Measurements from ENCODE around the gene TNFRSF19. TPM values are rescaled to one million over a fixed set of nuclear protein-coding genes. Genes with fewer than 3 reads are reported as not detected.

Gene TNFRSF19
- total and polyA plus RNA-seq, 2 of the 8 experiments (the other 6 are each of a cell fraction or from before 2014, with no cell fraction given): 0.50 to 0.95 TPM

GRCh38 chr13:23598369-23598768 is 28.2 kb downstream of the TNFRSF19 start:
- Histone ChIP-seq H2BK20ac (ENCODE audit: low read length) (0 out of 2 replicates have a peak overlapping the region, but pooled peaks have one; percentile 34), H3K4ac (replicated peaks; ENCODE audit: insufficient read length, low read depth, low read length) (no peak overlapping the region), H3K4me3 (ENCODE audit: extremely low read depth in 1 of 4, insufficient read depth in 2 of 4, low read depth in 3 of 4, low read length in 4 of 4) (no peak overlapping the region), H2BK120ac (replicated peaks; ENCODE audit: low read depth, low read length) (no peak overlapping the region), H3K4me2 (ENCODE audit: insufficient read depth in 1 of 2, low read depth in 2 of 2, low read length in 2 of 2) (no peak overlapping the region), H3K4me1 (replicated peaks in 1 of 4; ENCODE audit: control insufficient read depth in 3 of 4, insufficient read depth in 4 of 4, low read length in 3 of 4) (peaks cover 0 to 5% (median 1%) of the 10 kb centered on the region in 4 experiments; a peak in 2 of 7 replicates), H3K9ac (replicated peaks in 1 of 4; ENCODE audit: extremely low read depth in 1 of 4, low read depth in 3 of 4, low read length in 3 of 4) (no peak overlapping the region), H3K23ac (ENCODE audit: insufficient read length) (no peak overlapping the region), H3K56ac (replicated peaks; ENCODE audit: insufficient read length, low read depth, low read length) (no peak overlapping the region), H3K14ac (ENCODE audit: insufficient read length) (no peak overlapping the region), H3K9me3 (ENCODE audit: insufficient read depth in 2 of 2, low read depth in 1 of 2, low read length in 1 of 2) (peaks cover 13 to 16% of the 10 kb centered on the region in 2 experiments; a peak in 2 of 4 replicates), H3K27me3 (replicated peaks in 1 of 4; ENCODE audit: control insufficient read depth in 3 of 4, extremely low read depth in 1 of 4, insufficient read depth in 3 of 4, low read length in 3 of 4) (no peaks in the 10 kb centered on the region), H3K36me3 (ENCODE audit: control insufficient read depth in 2 of 4, insufficient read depth in 4 of 4, low read length in 3 of 4) (peaks cover 0 to 4% (median 0%) of the 10 kb centered on the region in 4 experiments; a peak in 2 of 8 replicates), H4K5ac (ENCODE audit: insufficient read length, low read depth, low read length) (no peak overlapping the region), H2BK12ac (ENCODE audit: low read depth, low read length) (no peak overlapping the region), H2BK15ac (ENCODE audit: low read length) (no peak overlapping the region), H2AK5ac (ENCODE audit: low read depth, low read length) (no peak overlapping the region), H3K23me2 (ENCODE audit: low read depth, low read length) (no peaks in the 10 kb centered on the region), H3K18ac (ENCODE audit: extremely low read depth, low read length) (no peak overlapping the region), H2AFZ (ENCODE audit: low read length) (no peak overlapping the region), H3K27ac (ENCODE audit: low read depth, low read length) (no peak overlapping the region), H4K20me1 (replicated peaks in 1 of 2; ENCODE audit: control insufficient read depth in 1 of 2, insufficient read depth in 2 of 2, low read length in 2 of 2) (no peaks in the 10 kb centered on the region), H3K79me2 (ENCODE audit: control insufficient read depth in 1 of 2, insufficient read depth in 2 of 2, low read length in 2 of 2) (no peaks in the 10 kb centered on the region), H3K79me1 (ENCODE audit: low read depth, low read length) (no peaks in the 10 kb centered on the region), H2BK5ac (ENCODE audit: low read depth, low read length) (no peak overlapping the region), H4K8ac (ENCODE audit: extremely low read depth, insufficient read depth, low read length) (no peak overlapping the region), H4K91ac (replicated peaks; ENCODE audit: insufficient read length, low read length) (no peak overlapping the region)
- WGBS, 2 experiments (ENCODE audit: extremely low coverage in 1 of 2, insufficient coverage in 1 of 2, insufficient read length in 1 of 2, insufficient replicate concordance in 2 of 2, low coverage in 1 of 2, low lambda C conversion rate in 2 of 2, missing lambda C conversion rate in 1 of 2): 87% methylated on average over 1 of the region's 1 CpG; no CpG with 5 or more reads in 1 of the 2 experiments
- ChIA-PET CTCF (ENCODE audit: partially characterized antibody) (no interaction called here), POLR2A (ENCODE audit: partially characterized antibody) (no interaction called here)
- FAIRE-seq: no peak
- no peak for DNase-seq (ENCODE audit: low read depth in 1 of 2, low spot score in 2 of 2)
- TF ChIP-seq POLR2AphosphoS5 (IDR thresholded peaks at IDR 0.05; ENCODE audit: low read depth, low read length) (no peak), POLR2A (IDR thresholded peaks at IDR 0.05; ENCODE audit: control extremely low read depth in 1 of 2, low read depth in 2 of 2, low read length in 2 of 2) (no peak), MAX (IDR thresholded peaks at IDR 0.05) (no peak), RFX5 (IDR thresholded peaks at IDR 0.05; ENCODE audit: borderline replicate concordance, low read depth, low read length) (no peak), KDM1A (IDR thresholded peaks at IDR 0.05; ENCODE audit: borderline replicate concordance, low read length) (no peak), SIN3A (conservative IDR thresholded peaks at IDR 0.05 in 1 of 2, IDR thresholded peaks at IDR 0.05 in 1 of 2; ENCODE audit: low read depth in 1 of 2, low read length in 2 of 2) (no peak), POU5F1 (IDR thresholded peaks at IDR 0.05; ENCODE audit: low read depth, low read length) (no peak), JUN (IDR thresholded peaks at IDR 0.05; ENCODE audit: low read depth, low read length) (no peak), ATF2 (IDR thresholded peaks at IDR 0.05; ENCODE audit: low read length) (no peak), CREB1 (IDR thresholded peaks at IDR 0.05) (no peak)
